ENCODE data around the gene SEC61A1. TPM values are rescaled to one million over a fixed set of nuclear protein-coding genes. Genes with fewer than 3 reads are reported as not detected.

The SEC61A1 gene
- polyA plus RNA-seq, 2 of the 4 experiments (the other 2 are of a cell fraction): 93.5 to 180 TPM

- Histone ChIP-seq H3K9me3 (no peaks in the 10 kb centered on the region), H3K4me1 (peaks cover 15% of the 10 kb centered on the region), H3K27ac (no peak overlapping the region), H3K4me2 (no peak overlapping the region), H3K4me3 (no peak overlapping the region)
- 88% methylated on average over 8 of the region's 9 CpGs for WGBS (ENCODE audit: missing lambda C conversion rate)
- FAIRE-seq (no peak), DNase-seq (ENCODE audit: low read depth in 1 of 2, low spot score in 1 of 2) (no peak), ATAC-seq (no peak)
- TF ChIP-seq RFX5 (IDR thresholded peaks at IDR 0.05): no peak
- no peak for TF ChIP-seq USF2 (IDR thresholded peaks at IDR 0.05)
- TF ChIP-seq FOSB (CRISPR knock-in tag; IDR thresholded peaks at IDR 0.05): no peak
- TF ChIP-seq RARB (CRISPR knock-in tag; IDR thresholded peaks at IDR 0.05): no peak
- no peak for TF ChIP-seq TP53 (CRISPR knock-in tag; IDR thresholded peaks at IDR 0.05)
- no peak for TF ChIP-seq JUNB (IDR thresholded peaks at IDR 0.05)
- TF ChIP-seq HOXA7 (CRISPR knock-in tag; IDR thresholded peaks at IDR 0.05): no peak
- no peak for TF ChIP-seq GATA3 (IDR thresholded peaks at IDR 0.05; ENCODE audit: borderline replicate concordance)
- no peak for TF ChIP-seq ZSCAN20 (CRISPR knock-in tag; IDR thresholded peaks at IDR 0.05)
- no peak for TF ChIP-seq KDM5A (IDR thresholded peaks at IDR 0.05)
- POLR2A ChIA-PET: interaction anchor here (2.0 kb wide), 1 partner anchor 10 kb away, joined by 5 read pairs; the partner anchor contains the start of gene RUVBL1
- CTCF ChIA-PET: interaction anchor here (1.6 kb wide), 1 partner anchor 9 kb away, joined by 5 read pairs; the partner anchor contains the start of gene RUVBL1
Observed at GRCh38 chr3:128113817-128114794, 61.9 kb downstream of the SEC61A1 start.

Small RNA genes within 50 kb of the gene (small RNA-seq; reads per million reads assigned to genes)
- 0 to 3.8 (median 0.23) reads per million in 6 experiments for gene RNU2-37P

Other genes with a start within 250 kb of the SEC61A1 start
- 38.5 and 40.2 TPM in 2 replicates for gene MGLL, start 229.9 kb upstream of the SEC61A1 start, polyA plus RNA-seq (2011; rRNA removed)
- gene MGLL, start 229.9 kb upstream of the SEC61A1 start, polyA plus RNA-seq (2017; fragmentation: RNase III; extraction: RNeasy Plus Mini Kit Qiagen cat#74134 plus additional on column Dnase treatment): 32.6 to 41.5 TPM (median 34.5 TPM) in 3 replicates
- gene KBTBD12, start 137.2 kb upstream of the SEC61A1 start, polyA plus RNA-seq (2011; rRNA removed): not detected in 2 replicates
- not detected in 3 replicates for gene KBTBD12, start 137.2 kb upstream of the SEC61A1 start, polyA plus RNA-seq (2017; fragmentation: RNase III; extraction: RNeasy Plus Mini Kit Qiagen cat#74134 plus additional on column Dnase treatment)
- gene RUVBL1, start 71.4 kb downstream of the SEC61A1 start, polyA plus RNA-seq (2011; rRNA removed): 117 and 144 TPM in 2 replicates
- 105 to 117 TPM (median 105 TPM) in 3 replicates for gene RUVBL1, start 71.4 kb downstream of the SEC61A1 start, polyA plus RNA-seq (2017; fragmentation: RNase III; extraction: RNeasy Plus Mini Kit Qiagen cat#74134 plus additional on column Dnase treatment)
- 6.9 and 7.5 TPM in 2 replicates for gene EEFSEC, start 101.0 kb downstream of the SEC61A1 start, polyA plus RNA-seq (2011; rRNA removed)
- gene EEFSEC, start 101.0 kb downstream of the SEC61A1 start, polyA plus RNA-seq (2017; fragmentation: RNase III; extraction: RNeasy Plus Mini Kit Qiagen cat#74134 plus additional on column Dnase treatment): 6.4 to 7.3 TPM (median 6.8 TPM) in 3 replicates

All from A549 (cell line).